GM13977 (cell line): ENCODE data around the gene NR2E1.

Experiments
- DNase-seq: peaks from one replicate; pipeline ENCODE4 v3.0.0; 2012; ENCODE audit warnings: low spot score
- in situ Hi-C: fragments of 300-500 bp; cut with MboI; formaldehyde crosslinking; loops from one replicate; pipeline ENCODE4 v1.12.0; 2022; ENCODE audit warnings: low sequenced_read_pairs, low pct_unique_long_range_greater_than_20kb, mixed read lengths, inconsistent platforms; ENCODE audit not compliant: unreplicated experiment
- TF ChIP-seq, protein P1 (sequence below): IDR thresholded peaks from 2 replicates; pipeline ENCODE4 v1.5.1; 2012; ENCODE audit warnings: mild to moderate bottlenecking, control low read depth; ENCODE audit not compliant: insufficient read depth; ENCODE audit errors: extremely low read depth, missing control alignments

NR2E1 gene

DNA sequence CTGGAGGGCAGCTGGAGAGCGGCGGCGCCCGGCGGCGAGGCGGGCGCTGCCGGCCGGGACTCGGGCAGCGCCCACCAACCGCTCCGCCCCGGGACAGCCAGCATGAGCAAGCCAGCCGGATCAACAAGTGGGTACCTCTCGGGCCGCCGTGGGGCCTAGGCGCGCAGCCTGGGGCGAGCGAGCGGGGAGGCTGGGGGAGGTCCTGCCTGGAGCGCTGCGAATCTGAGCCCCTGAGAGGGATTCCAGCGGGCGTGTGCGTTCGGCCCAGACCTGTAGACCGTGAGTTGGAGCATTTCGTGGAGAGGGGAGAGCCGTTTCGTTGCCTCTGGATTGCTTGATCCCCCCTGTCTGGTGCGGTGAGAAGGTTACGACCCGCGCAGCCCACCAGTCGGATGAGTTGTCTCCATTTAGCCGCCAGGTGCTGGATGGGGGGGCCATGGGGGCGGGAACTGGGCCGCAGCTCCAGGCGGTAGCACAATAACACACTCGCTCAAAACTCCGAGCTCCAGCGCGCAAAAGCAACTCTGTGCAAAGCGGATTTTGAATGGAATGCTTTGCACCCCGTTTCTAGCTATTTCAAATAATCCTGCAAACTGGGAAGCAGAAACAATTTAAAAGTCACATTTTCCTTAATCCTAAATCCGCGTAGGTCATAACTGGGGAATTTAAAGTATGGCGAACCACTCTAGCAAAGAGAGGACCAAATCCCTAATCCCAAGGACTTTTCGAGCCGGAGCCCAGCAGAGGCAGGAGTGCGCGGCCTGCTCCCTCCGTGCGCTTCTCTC is 1.0 kb downstream of the NR2E1 start:
- in situ Hi-C loops, result no loop called here
- DNase-seq, result no peak
- TF ChIP-seq, protein P1, sequence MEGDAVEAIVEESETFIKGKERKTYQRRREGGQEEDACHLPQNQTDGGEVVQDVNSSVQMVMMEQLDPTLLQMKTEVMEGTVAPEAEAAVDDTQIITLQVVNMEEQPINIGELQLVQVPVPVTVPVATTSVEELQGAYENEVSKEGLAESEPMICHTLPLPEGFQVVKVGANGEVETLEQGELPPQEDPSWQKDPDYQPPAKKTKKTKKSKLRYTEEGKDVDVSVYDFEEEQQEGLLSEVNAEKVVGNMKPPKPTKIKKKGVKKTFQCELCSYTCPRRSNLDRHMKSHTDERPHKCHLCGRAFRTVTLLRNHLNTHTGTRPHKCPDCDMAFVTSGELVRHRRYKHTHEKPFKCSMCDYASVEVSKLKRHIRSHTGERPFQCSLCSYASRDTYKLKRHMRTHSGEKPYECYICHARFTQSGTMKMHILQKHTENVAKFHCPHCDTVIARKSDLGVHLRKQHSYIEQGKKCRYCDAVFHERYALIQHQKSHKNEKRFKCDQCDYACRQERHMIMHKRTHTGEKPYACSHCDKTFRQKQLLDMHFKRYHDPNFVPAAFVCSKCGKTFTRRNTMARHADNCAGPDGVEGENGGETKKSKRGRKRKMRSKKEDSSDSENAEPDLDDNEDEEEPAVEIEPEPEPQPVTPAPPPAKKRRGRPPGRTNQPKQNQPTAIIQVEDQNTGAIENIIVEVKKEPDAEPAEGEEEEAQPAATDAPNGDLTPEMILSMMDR, result no peak

DNA sequence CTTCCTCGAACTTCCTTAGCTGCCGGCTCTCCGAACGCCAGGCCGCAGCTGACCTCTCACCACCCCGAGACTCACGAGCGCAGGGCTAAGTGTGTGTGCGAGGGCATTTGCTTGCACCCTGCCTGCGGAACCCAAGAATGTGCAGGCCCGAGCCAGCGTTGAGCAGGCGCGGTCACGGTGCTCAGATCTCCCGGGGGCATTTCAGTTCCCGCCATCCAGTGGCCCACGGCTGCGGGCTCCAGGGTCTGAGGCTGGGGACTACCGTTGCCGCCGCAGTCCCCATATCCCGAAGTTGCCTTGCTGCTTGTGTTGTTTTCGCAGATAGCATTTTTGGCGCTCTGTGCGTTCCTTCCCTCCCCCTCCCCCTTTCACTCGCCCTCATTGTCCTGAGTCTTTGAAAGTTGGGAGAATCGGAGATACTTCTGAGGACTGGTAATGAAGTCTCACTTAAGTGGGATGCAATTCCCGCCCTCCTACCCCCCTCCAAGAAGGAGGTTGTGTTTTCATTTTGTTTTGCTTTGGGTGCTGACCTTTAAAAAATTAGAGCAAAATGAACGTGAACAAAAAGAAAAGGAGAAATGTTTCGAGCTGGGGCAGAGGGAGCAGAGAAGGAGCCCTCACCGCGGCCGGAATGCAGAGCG is 1.7 kb downstream of the NR2E1 start:
- TF ChIP-seq, protein P1, result no peak
- peak; percentile 45 for DNase-seq

DNA sequence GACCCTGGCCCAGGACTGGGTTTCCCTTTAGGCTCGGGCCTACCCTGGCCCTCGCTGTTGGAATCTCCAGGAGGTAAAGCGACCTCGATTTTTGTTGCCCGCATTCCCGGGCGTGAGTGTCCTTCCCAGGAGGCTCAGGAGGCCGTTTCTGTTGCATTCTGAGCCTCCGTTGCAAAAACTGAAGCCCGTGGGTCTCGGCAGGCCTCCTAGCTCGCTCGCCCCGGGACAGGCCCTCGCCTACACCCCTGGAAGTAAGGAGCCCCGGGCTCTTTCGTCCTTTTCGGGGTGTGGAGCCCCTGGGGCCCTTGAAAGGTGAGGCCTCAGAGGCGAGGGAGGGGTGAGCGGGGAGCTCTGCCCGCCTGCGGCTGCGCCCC is 2.3 kb downstream of the NR2E1 start:
- in situ Hi-C loops, result no loop called here
- DNase-seq, result peak; percentile 40
- TF ChIP-seq, protein P1, result no peak

More for the DNA sequence above, 1.7 kb downstream of the NR2E1 start:
- in situ Hi-C loops, result no loop called here

DNA sequence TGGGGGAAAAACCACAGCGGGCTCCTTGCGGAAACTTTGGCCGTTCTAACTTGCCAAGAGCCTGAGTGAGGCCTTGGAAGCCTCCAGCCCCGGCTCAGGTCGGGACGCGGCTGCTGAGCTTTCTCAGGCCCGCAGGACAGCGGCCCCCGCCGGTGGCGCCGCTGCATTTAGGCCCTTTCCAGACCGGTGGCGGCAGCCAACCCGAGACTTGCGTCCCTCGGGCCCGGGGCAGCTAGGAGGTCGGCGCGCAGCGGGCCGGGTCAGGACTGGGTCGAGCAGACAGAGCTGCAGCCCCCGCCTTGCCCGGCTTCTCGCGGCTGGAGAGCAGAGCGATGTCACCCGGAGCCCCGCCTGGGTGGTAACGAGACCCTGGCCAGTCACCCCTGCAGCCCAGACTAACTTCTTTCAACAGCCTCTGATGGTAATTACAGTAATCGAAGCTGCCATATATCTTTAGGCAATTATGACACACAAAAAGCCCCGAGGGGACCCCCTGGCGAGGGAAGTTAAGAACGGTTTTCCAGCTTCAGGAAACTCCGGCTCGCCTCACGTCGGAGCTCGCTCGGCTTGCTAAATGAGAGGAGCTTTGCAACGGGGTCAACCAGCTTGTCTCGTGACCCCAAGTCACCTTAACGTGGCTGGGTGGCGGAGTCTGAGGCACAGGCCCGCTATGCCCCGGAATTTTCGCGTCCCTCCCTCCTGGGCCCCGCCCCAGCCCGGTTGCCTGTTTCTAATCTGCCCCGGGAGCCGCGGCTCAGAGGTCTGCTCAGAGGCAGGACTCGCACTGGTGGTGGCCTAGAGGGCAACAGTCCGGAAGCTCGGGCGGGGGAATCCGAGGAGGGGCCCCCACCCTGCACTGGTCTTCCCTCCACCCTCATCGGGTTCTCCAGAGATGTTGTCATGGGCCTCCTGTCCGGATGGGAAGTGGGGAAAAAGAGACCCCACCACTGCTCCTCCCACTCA is 3.0 kb downstream of the NR2E1 start:
- in situ Hi-C loops, result no loop called here
- TF ChIP-seq, protein P1, result peak; percentile 34
- peak; percentile 76 for DNase-seq

DNA sequence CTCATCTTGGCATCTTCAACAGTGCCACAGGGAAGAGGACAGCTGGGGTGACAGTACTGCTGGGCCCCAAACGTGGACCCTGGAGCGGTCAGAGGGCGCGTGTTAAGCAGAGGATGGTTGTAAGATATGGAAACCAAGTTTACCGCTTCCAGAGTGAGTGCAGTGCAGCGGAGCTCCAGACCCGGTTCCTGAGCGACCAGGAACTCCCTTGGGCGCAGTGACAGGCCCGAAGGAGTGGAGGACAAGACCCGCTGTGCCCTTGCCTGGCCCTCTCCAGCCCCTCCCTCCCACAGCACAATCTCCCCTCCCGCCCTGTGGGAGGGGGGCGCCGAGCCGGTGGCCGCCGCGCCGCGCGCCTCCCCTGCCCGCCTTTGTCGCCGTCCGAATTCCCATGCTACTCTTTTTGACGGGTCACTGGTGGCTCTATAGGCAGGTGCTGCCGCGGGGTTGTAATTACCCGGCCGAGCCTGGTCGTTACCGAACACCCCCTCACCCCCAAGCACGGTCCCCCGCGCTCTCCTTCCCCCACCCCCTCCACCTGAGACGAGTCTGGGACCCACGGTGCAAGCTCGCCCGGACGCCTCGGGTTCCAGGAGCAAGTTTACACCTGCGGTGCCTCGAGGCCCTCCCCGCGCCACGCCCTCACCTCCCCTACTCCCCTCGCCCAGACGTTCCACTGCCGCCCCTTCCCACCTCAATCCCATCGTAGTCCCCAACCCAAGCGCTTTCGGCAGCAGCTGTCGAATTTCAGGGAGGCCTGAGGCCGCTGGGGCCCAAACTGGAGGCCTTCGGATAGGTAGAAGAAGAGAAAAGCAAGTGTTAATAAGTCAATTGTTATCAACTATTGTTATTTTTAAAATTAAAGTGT is 3.9 kb downstream of the NR2E1 start:
- DNase-seq, result peak; percentile 33
- in situ Hi-C loops, result no loop called here
- TF ChIP-seq, protein P1, result no peak
